GM21367 (cell line): ENCODE results near the gene OPCML.

Experiments
- ATAC-seq: cut with Tn5 transposase; IDR thresholded peaks from one replicate; pipeline ENCODE4 v1.9.1; 2021; ENCODE audit not compliant: unreplicated experiment

Gene OPCML

GRCh38 chr11:132595711-132596134 is 936.6 kb downstream of the OPCML start:
- ATAC-seq, result no peak

- no peak for ATAC-seq
Observed at GRCh38 chr11:132595246-132595645, 937.1 kb downstream of the OPCML start.

- no peak for ATAC-seq
Observed at GRCh38 chr11:132590986-132591385, 941.3 kb downstream of the OPCML start.

- ATAC-seq, result no peak
Observed at GRCh38 chr11:132590554-132590953, 941.7 kb downstream of the OPCML start.

- no peak for ATAC-seq
Observed at GRCh38 chr11:132589791-132590190, 942.5 kb downstream of the OPCML start.

- no peak for ATAC-seq
Observed at GRCh38 chr11:132588366-132588765, 943.9 kb downstream of the OPCML start.

GRCh38 chr11:132587716-132588115 is 944.6 kb downstream of the OPCML start:
- ATAC-seq, result no peak

- no peak for ATAC-seq
Observed at GRCh38 chr11:132586801-132587200, 945.5 kb downstream of the OPCML start.

GRCh38 chr11:132579634-132580327 is 952.5 kb downstream of the OPCML start:
- no peak for ATAC-seq

GRCh38 chr11:132579136-132579535 is 953.2 kb downstream of the OPCML start:
- ATAC-seq, result no peak

GRCh38 chr11:132578580-132578979 is 953.7 kb downstream of the OPCML start:
- no peak for ATAC-seq

- no peak for ATAC-seq
Observed at GRCh38 chr11:132576706-132577105, 955.6 kb downstream of the OPCML start.

GRCh38 chr11:132564091-132564885 is 968.0 kb downstream of the OPCML start:
- no peak for ATAC-seq

- ATAC-seq, result no peak
Observed at GRCh38 chr11:132563050-132563449, 969.3 kb downstream of the OPCML start.

GRCh38 chr11:132561937-132562336 is 970.4 kb downstream of the OPCML start:
- no peak for ATAC-seq

GRCh38 chr11:132559331-132560036 is 972.8 kb downstream of the OPCML start:
- no peak for ATAC-seq

GRCh38 chr11:132556316-132556715 is 976.0 kb downstream of the OPCML start:
- no peak for ATAC-seq

GRCh38 chr11:132555617-132556016 is 976.7 kb downstream of the OPCML start:
- ATAC-seq, result no peak

- ATAC-seq, result no peak
Observed at GRCh38 chr11:132551016-132551415, 981.3 kb downstream of the OPCML start.

- no peak for ATAC-seq
Observed at GRCh38 chr11:132549561-132549960, 982.7 kb downstream of the OPCML start.

- no peak for ATAC-seq
Observed at GRCh38 chr11:132549001-132549400, 983.3 kb downstream of the OPCML start.

GRCh38 chr11:132544007-132544406 is 988.3 kb downstream of the OPCML start:
- no peak for ATAC-seq
